Femur (tissue), 1 donor: ENCODE data around the gene MELTF.

Source experiments
- DNase-seq: peaks from one replicate; pipeline ENCODE4 v3.0.0-alpha.2; 2017

Gene MELTF

DNA sequence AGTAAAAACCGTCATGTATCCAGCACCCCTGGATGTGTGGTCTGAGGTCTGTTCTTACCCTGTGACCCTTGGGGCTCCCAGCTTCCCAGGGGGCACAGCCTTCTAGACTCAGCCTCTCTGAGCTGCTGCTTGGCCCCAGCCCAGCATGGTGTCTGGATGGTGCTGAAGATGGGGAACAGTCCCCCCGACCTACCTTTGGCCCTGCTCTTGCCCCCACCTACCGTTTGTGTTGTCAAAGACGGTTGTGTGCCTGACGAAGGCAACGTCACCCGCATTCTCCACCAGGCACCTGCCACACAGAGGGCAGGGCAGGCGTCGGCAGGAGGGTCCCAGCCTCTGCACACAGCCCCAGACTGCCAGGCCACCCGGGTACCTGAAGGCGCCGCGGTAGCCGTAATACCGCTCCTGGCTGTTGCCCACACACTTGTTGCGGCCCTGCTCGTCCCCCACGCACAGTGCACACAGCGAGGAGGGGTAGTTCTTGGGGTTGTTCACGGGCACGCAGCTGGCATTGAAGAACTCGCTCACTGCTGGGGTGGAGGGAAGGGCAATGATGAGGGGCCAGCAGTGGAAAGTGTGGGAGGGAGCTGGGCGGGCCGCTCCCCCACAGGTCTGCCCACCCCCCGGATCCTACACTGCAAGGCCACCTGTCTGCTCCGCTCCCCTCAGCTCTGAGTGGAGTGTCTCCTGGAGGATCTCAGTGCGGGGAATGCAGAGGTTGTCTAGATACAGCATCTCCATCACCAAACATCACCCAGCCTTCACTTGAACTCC lies 21.0 kb downstream of the MELTF start:
- no peak for DNase-seq

DNA sequence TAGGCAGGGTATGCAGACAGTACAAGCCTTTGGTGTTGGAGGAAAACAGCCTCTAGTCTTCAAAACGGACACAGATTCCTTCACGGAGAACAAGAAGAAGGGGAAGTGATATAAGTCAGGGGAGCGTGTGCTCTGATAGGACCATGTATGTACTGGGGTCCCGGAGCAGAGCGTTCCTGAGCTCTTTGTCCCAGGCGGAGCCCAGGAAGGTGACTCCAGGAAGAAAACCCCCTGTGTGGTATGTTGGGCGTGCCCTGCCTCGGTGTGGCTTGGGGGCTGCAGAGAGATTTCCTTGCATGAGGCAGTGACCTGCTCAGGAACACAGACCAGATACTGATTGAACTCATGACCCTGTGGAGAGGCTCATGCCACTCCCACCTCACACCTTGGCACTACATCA lies 21.7 kb downstream of the MELTF start:
- DNase-seq: no peak

GRCh38 chr3:197007296-197007940 lies 22.2 kb downstream of the MELTF start:
- DNase-seq: no peak

GRCh38 chr3:197006860-197007259 lies 22.8 kb downstream of the MELTF start:
- DNase-seq: no peak

DNA sequence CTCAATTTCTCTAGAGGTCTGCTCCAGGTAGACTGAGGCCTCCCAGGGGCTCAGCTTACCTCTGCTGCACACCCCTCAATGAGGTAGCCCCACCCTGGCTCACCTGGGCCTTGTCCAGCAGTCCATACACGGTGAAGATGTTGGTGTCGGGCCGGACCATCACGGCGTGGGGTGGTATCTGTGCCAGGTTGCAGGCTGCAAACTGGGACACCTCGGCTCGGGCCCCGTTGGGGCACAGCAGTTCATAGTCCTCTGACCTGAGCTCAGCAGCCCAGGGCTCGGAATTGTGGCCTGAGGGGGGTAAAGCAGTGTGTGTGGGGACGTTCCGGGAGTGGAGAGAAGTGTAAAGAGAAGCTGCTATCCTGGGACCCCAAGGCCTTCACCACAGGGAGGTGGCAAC lies 23.2 kb downstream of the MELTF start:
- DNase-seq: no peak

- DNase-seq: peak; percentile 45
Observed at GRCh38 chr3:197003461-197004385, 25.9 kb downstream of the MELTF start.

- DNase-seq: peak; percentile 81
Observed at GRCh38 chr3:197002701-197003454, 26.7 kb downstream of the MELTF start.

DNA sequence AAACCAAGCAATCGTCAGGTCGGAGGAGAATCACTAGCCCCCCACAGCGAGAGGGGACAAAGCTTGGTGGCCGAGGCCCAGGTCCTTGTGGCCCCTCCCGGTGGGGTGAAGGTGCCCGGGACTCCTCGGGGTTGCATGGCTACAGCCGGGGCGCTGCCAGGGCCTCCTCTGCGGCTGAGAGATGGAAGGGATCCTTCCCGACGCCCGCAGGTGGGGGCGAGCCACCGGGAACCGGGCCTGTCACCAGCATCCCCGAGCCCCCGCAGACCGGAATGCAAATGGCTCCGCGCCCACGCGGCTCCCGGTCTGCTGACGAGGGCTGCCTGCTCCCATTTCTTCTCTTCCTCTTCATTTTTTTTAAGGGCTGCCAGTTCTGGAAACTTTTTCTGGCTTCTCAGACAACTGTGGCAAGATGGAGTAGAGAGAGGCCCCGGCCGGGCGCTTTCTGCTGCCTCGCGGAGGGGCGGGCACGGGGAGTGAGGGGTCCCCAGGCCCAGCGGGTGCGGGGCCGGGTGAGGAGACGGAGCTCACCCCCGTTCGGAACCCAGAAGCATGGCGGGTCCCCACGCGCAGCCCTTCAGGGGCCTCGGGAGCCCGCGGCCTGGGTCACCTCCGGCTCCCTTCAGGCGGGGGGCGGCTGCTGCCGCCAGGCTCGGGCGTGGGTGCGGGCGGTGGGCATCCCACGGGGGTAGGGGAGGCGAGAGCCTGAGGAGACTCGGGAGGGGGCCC lies 27.5 kb downstream of the MELTF start:
- DNase-seq: peak; percentile 52

DNA sequence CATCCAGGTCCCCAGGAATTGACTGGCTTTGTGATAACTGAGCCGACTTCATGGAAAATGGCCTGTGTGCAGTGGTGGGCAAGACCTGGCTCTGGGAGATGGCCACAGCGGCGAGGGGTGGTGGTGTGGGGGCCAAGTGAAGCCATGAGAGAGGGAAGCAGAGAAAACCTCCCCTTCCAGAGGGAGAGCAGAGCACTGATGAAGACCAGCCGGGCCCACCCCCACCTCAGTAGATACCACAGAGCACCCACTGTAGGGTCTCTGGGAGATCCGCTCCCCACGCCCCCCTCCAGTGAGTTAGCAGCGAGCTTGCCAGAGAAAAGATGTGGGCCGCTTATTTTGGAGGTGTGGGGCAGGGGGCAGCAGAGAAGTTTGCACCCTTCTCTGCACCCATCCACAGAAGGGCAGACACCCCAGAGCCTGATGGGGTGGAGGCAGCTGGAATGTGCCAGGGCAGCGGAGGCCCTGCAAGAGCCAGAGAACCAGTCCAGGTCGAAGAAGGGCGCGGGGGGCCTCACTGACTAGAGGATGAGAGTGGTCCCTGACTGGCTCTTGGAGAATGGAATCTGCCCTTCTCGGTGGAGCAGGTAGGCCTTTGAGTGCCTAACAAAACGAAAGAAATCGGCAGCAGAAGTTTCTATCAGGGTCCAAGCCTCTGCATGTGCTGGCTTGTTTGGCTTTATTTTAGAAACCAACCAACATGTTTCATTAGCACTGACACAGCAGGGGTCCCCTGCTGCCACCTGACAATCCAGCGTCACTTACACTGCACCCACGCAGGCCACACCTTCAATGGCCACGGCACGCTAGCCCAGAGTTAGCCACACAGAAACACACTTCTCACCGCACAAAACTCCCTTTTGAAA lies 28.3 kb downstream of the MELTF start:
- DNase-seq: no peak

DNA sequence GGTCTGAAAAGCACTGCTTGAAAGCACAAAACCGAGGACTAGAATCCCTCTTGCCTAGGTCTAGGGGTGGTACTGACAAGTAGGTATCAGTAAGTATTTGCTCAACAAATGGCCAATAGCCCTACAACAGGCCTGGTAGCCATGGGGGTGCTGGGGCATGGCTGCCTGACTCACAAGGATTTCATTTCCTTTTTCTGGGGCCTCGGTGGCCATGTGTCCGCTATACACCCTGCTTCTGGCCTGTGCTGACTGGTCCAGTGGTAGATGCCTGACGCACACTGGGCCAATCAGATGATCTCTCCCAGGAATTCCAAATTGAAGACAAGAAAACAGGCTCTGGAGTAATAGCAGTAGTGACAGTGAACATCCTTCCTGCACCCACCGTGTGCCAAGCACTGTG lies 29.4 kb downstream of the MELTF start:
- no peak for DNase-seq

DNA sequence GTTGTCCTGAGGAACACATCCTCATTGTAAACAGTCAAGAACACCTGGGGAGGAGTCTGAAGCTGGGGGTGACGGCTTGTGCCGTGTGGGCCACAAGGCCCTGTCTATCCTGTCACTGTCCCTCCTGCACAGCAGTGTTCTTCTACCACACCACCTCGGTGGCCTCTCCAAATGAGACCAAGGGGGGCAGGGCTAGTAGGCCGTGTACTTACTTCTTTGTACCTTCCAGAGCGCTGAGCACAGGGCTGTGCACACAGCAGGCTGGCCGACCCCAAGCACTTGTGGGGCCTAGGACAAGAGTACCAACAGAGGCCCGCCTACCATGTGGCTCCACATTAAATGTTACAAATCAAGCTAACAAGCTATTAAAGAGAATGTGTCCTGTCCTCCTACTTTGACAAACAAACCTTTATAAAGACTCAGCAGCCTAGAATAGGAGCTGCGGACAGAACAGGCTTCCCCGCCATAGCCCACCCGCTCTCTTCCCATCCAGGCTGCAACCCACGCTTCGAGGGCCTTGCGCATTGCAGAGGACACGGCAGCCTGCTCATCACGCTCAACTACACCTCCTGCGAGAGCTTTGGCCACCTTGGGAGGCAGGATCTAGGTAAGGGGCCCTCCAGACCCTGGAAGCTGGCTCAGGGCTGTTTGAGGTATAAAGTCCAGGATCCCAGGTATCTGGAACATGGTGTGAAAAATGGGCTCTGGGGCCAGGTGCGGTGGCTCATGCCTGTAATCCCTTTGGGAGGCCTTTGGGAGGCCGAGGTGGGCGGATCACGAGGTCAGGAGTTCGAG lies 30.5 kb downstream of the MELTF start:
- DNase-seq: no peak

- DNase-seq: no peak
Observed at GRCh38 chr3:196997311-196997710, 32.3 kb downstream of the MELTF start.

DNA sequence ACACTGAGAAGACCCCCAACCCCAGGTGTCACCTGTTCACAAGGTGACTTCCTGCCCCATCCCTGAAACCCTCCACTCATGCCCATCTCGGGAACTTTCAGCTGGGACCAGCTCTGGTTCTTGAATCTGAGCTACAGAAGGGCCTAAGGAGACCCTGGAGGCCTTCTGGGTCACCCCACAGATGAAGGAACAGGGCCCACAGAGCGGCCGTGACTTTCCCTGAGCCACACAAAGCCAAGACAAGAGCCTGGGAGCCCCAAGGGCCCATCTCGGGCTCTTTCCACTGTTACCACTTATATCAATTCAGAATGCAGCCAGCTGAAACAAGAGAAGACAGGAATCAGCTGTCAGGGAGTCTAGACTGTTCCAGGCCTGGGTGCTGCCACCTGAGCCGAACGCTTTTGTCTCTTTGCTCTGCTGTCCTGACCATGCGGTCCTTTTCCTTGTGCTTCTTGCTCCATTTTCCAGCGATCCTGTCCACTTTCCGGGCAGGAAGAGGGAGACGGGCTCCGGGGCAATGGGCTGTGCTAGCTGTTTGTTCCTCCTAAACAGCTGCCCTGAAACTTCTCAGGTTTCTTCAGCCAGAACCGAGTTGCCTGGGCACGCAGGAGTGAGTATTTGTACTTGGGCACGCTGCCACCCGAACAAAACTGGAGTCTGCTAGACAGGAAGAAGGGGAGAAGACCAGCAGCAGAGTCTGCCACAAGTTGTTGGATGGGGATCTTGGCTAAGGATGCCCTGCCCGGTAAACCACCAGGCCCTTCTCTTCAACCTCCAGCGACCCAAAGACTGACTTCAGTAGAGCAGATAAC lies 33.0 kb downstream of the MELTF start:
- no peak for DNase-seq

GRCh38 chr3:196995646-196996355 lies 33.8 kb downstream of the MELTF start:
- DNase-seq: no peak

- DNase-seq: no peak
Observed at GRCh38 chr3:196995027-196995426, 34.6 kb downstream of the MELTF start.

- DNase-seq: no peak
Observed at GRCh38 chr3:196994056-196994455, 35.6 kb downstream of the MELTF start.

DNA sequence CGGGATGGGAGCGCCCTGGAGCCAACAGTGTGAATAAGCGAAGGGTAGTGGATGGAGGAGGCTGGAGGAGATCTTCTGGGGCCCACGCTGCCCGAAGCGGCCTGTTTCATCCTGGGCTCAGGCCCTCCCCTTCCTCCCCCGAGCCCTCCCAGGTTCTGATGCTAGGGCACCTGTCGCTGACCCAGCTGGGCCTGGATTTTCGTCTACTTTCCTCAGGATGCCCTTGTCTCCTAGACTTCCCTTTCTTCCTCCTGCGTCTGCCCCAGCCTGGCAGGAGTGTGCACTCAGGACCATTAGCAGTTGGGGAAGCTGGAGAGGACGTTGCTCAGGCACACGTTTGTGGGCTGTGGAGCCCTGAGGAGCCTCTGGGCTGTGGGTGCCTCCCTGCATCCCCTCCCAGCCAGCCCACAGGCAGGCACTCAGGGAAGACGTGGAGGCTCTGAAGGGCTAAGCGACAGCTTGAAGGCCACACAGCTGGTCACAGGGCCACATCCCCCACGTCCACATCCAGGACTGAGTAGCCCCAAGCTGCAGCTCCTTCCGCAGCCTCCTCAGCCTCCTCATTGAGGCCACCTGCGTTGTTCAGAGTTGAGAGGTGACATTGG lies 37.1 kb downstream of the MELTF start:
- no peak for DNase-seq
